HG03460 (cell line): ENCODE data around the gene ANKRD55.
"Not testable (repeated sequence)": the region's sequence is repeated elsewhere in the genome, so short reads cannot be mapped to it uniquely, and the experiment has no call there.

ENCODE experiments used
- ATAC-seq: cut with Tn5 transposase; IDR thresholded peaks from one replicate; pipeline ENCODE4 v1.9.1; 2021; ENCODE audit not compliant: unreplicated experiment

The ANKRD55 gene

GRCh38 chr5:56253924-56254323, 20.8 kb upstream of the ANKRD55 start:
- ATAC-seq = no peak

- no peak for ATAC-seq
These were observed 20.0 kb upstream of the ANKRD55 start for GRCh38 chr5:56253126-56253525.

- ATAC-seq = no peak
These were observed 18.9 kb upstream of the ANKRD55 start for GRCh38 chr5:56251918-56252553.

GRCh38 chr5:56251440-56251839, 18.3 kb upstream of the ANKRD55 start:
- no peak for ATAC-seq

- no peak for ATAC-seq
These were observed 16.9 kb upstream of the ANKRD55 start for GRCh38 chr5:56250011-56250410.

GRCh38 chr5:56249085-56249484, 16.0 kb upstream of the ANKRD55 start:
- not testable (repeated sequence) for ATAC-seq

- ATAC-seq = no peak
These were observed 14.5 kb upstream of the ANKRD55 start for GRCh38 chr5:56247592-56247991.

GRCh38 chr5:56246769-56247168, 13.6 kb upstream of the ANKRD55 start:
- ATAC-seq = no peak

GRCh38 chr5:56245481-56245880, 12.4 kb upstream of the ANKRD55 start:
- ATAC-seq = no peak

GRCh38 chr5:56244627-56245026, 11.5 kb upstream of the ANKRD55 start:
- ATAC-seq = no peak

GRCh38 chr5:56242271-56242670, 9.1 kb upstream of the ANKRD55 start:
- ATAC-seq = not testable (repeated sequence)

GRCh38 chr5:56232538-56232937, 592 bp downstream of the ANKRD55 start:
- ATAC-seq = no peak

GRCh38 chr5:56230576-56230975, 2.6 kb downstream of the ANKRD55 start:
- no peak for ATAC-seq

- no peak for ATAC-seq
These were observed 4.0 kb downstream of the ANKRD55 start for GRCh38 chr5:56229111-56229510.

- no peak for ATAC-seq
These were observed 4.5 kb downstream of the ANKRD55 start for GRCh38 chr5:56228631-56229030.

- no peak for ATAC-seq
These were observed 5.4 kb downstream of the ANKRD55 start for GRCh38 chr5:56227691-56228090.

GRCh38 chr5:56223298-56223697, 9.8 kb downstream of the ANKRD55 start:
- not testable (repeated sequence) for ATAC-seq

- not testable (repeated sequence) for ATAC-seq
These were observed 11.5 kb downstream of the ANKRD55 start for GRCh38 chr5:56221601-56222000.

- ATAC-seq = no peak
These were observed 17.9 kb downstream of the ANKRD55 start for GRCh38 chr5:56215019-56215830.

GRCh38 chr5:56213886-56214535, 19.1 kb downstream of the ANKRD55 start:
- ATAC-seq = not testable (repeated sequence)

GRCh38 chr5:56212130-56212879, 20.8 kb downstream of the ANKRD55 start:
- no peak for ATAC-seq
